ENCODE data around the gene CALHM3. TPM values are rescaled to one million over a fixed set of nuclear protein-coding genes. Genes with fewer than 3 reads are reported as not detected.

The CALHM3 gene
- total and polyA plus RNA-seq, 2 experiments from 2014 or later: 0.14 to 0.19 TPM

DNA sequence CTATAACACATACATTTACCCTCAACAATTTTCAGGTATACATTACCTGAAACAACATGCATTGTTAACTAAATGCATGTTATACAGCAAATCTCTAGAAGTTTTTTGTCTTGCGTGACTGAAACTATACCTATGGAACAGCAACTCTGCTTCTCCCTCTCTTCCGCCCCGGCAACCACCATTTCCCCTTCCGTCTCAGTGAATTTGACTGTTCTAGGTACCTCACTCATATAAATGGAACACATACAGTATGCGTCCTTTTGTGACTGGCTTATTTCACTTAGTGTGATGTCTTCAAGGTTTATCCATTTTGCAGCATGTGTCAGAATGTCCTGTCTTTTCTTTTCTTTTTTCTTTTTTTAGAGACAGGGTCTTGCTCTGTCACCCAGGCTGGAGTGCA, 49.4 kb downstream of the CALHM3 start:
- Histone ChIP-seq H3K4me1 (ENCODE audit: insufficient read depth) (no peaks in the 10 kb centered on the region), H4K20me1 (replicated peaks; ENCODE audit: insufficient read depth) (peaks cover 33% of the 10 kb centered on the region), H3K4me2 (no peak overlapping the region), H3K27ac (ENCODE audit: low read depth) (no peak overlapping the region), H3K9me2 (ENCODE audit: insufficient read depth) (no peaks in the 10 kb centered on the region), H3K27me3 (ENCODE audit: insufficient read depth) (no peaks in the 10 kb centered on the region), H3F3A (replicated peaks; ENCODE audit: low read depth) (no peaks in the 10 kb centered on the region; the same call in 1 of the 2 replicates), H3K36me3 (ENCODE audit: insufficient read depth) (peaks cover 75% of the 10 kb centered on the region), H3K4me3 (no peak overlapping the region), H3K79me2 (replicated peaks; ENCODE audit: insufficient read depth) (no peaks in the 10 kb centered on the region), H2AFZ (no peak overlapping the region)
- no peak for ATAC-seq
- peaks cover 3% of the 10 kb centered on the region for H3K27me3 Mint-ChIP-seq (ENCODE audit: insufficient read depth, low read depth, poor library complexity)
- H3K27ac Mint-ChIP-seq: no peak overlapping the region
- peaks cover 91% of the 10 kb centered on the region for H3K36me3 Mint-ChIP-seq (ENCODE audit: low read depth)
- no peaks in the 10 kb centered on the region for H3K9me3 Mint-ChIP-seq
- TF ChIP-seq EZH2 (IDR thresholded peaks at IDR 0.05; ENCODE audit: low read depth, unreplicated experiment) (no peak), EZH2phosphoT487 (IDR thresholded peaks at IDR 0.05; ENCODE audit: unreplicated experiment) (no peak), ZNF331 (CRISPR knock-in tag; IDR thresholded peaks at IDR 0.05; ENCODE audit: low read depth) (no peak), ETS1 (IDR thresholded peaks at IDR 0.05) (no peak), ZNF114 (CRISPR knock-in tag; IDR thresholded peaks at IDR 0.05) (no peak), JUNB (IDR thresholded peaks at IDR 0.05; ENCODE audit: unreplicated experiment) (no peak), STAT1 (IDR thresholded peaks at IDR 0.05; ENCODE audit: unreplicated experiment) (no peak), CREB1 (CRISPR knock-in tag; IDR thresholded peaks at IDR 0.05; ENCODE audit: low read depth) (no peak), NANOG (IDR thresholded peaks at IDR 0.05; ENCODE audit: borderline replicate concordance) (no peak)
- TF ChIP-seq, protein P1, sequence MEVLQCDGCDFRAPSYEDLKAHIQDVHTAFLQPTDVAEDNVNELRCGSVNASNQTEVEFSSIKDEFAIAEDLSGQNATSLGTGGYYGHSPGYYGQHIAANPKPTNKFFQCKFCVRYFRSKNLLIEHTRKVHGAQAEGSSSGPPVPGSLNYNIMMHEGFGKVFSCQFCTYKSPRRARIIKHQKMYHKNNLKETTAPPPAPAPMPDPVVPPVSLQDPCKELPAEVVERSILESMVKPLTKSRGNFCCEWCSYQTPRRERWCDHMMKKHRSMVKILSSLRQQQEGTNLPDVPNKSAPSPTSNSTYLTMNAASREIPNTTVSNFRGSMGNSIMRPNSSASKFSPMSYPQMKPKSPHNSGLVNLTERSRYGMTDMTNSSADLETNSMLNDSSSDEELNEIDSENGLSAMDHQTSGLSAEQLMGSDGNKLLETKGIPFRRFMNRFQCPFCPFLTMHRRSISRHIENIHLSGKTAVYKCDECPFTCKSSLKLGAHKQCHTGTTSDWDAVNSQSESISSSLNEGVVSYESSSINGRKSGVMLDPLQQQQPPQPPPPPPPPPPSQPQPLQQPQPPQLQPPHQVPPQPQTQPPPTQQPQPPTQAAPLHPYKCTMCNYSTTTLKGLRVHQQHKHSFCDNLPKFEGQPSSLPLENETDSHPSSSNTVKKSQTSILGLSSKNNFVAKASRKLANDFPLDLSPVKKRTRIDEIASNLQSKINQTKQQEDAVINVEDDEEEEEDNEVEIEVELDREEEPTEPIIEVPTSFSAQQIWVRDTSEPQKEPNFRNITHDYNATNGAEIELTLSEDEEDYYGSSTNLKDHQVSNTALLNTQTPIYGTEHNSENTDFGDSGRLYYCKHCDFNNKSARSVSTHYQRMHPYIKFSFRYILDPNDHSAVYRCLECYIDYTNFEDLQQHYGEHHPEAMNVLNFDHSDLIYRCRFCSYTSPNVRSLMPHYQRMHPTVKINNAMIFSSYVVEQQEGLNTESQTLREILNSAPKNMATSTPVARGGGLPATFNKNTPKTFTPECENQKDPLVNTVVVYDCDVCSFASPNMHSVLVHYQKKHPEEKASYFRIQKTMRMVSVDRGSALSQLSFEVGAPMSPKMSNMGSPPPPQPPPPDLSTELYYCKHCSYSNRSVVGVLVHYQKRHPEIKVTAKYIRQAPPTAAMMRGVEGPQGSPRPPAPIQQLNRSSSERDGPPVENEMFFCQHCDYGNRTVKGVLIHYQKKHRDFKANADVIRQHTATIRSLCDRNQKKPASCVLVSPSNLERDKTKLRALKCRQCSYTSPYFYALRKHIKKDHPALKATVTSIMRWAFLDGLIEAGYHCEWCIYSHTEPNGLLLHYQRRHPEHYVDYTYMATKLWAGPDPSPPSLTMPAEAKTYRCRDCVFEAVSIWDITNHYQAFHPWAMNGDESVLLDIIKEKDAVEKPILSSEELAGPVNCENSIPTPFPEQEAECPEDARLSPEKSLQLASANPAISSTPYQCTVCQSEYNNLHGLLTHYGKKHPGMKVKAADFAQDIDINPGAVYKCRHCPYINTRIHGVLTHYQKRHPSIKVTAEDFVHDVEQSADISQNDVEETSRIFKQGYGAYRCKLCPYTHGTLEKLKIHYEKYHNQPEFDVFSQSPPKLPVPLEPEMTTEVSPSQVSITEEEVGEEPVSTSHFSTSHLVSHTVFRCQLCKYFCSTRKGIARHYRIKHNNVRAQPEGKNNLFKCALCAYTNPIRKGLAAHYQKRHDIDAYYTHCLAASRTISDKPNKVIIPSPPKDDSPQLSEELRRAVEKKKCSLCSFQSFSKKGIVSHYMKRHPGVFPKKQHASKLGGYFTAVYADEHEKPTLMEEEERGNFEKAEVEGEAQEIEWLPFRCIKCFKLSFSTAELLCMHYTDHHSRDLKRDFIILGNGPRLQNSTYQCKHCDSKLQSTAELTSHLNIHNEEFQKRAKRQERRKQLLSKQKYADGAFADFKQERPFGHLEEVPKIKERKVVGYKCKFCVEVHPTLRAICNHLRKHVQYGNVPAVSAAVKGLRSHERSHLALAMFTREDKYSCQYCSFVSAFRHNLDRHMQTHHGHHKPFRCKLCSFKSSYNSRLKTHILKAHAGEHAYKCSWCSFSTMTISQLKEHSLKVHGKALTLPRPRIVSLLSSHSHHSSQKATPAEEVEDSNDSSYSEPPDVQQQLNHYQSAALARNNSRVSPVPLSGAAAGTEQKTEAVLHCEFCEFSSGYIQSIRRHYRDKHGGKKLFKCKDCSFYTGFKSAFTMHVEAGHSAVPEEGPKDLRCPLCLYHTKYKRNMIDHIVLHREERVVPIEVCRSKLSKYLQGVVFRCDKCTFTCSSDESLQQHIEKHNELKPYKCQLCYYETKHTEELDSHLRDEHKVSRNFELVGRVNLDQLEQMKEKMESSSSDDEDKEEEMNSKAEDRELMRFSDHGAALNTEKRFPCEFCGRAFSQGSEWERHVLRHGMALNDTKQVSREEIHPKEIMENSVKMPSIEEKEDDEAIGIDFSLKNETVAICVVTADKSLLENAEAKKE (CRISPR knock-in tag; IDR thresholded peaks at IDR 0.05): no peak
- TF ChIP-seq, protein P2, sequence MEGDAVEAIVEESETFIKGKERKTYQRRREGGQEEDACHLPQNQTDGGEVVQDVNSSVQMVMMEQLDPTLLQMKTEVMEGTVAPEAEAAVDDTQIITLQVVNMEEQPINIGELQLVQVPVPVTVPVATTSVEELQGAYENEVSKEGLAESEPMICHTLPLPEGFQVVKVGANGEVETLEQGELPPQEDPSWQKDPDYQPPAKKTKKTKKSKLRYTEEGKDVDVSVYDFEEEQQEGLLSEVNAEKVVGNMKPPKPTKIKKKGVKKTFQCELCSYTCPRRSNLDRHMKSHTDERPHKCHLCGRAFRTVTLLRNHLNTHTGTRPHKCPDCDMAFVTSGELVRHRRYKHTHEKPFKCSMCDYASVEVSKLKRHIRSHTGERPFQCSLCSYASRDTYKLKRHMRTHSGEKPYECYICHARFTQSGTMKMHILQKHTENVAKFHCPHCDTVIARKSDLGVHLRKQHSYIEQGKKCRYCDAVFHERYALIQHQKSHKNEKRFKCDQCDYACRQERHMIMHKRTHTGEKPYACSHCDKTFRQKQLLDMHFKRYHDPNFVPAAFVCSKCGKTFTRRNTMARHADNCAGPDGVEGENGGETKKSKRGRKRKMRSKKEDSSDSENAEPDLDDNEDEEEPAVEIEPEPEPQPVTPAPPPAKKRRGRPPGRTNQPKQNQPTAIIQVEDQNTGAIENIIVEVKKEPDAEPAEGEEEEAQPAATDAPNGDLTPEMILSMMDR (conservative IDR thresholded peaks at IDR 0.05; ENCODE audit: low read depth in 2 of 2): no peak
- H3K4me3 Mint-ChIP-seq: no peak overlapping the region
- DNase-seq (ENCODE audit: low spot score): no peak
- no peaks in the 10 kb centered on the region for H3K4me1 Mint-ChIP-seq

Data from GM23338 (cell line).